NB4 (cell line): ENCODE data around the gene ACER3.
"Not testable (repeated sequence)": the region's sequence is repeated elsewhere in the genome, so short reads cannot be mapped to it uniquely, and the experiment has no call there.

Source experiments
- DNase-seq: peaks from one replicate; pipeline ENCODE4 v3.0.0; 2010; ENCODE audit warnings: low read depth
- H3K4me3 ChIP-seq: one replicate; pipeline ENCODE4 v1.5.1; 2011; ENCODE audit warnings: mild to moderate bottlenecking, low read depth, low read length, moderate library complexity
- CTCF ChIP-seq: IDR thresholded peaks from one replicate; pipeline ENCODE4 v1.5.1; 2012; ENCODE audit warnings: low read depth, low read length
- MAX ChIP-seq: IDR thresholded peaks from 2 replicates; pipeline ENCODE4 v1.6.1; 2011; ENCODE audit warnings: low read depth, low read length
- MYC ChIP-seq: IDR thresholded peaks from 2 replicates; pipeline ENCODE4 v1.6.1; 2011; ENCODE audit warnings: low read depth, low read length
- POLR2A ChIP-seq: IDR thresholded peaks from 2 replicates; pipeline ENCODE4 v1.6.1; 2011; ENCODE audit warnings: mild to moderate bottlenecking; ENCODE audit not compliant: insufficient read length; ENCODE audit errors: extremely low read depth

ACER3 gene

GRCh38 chr11:77042111-77042726 is 181.5 kb downstream of the ACER3 start:
- no peak overlapping the region for H3K4me3 ChIP-seq
- TF ChIP-seq CTCF (no peak), MYC (no peak), MAX (no peak), POLR2A (no peak)
- DNase-seq = no peak

GRCh38 chr11:77044356-77044755 is 183.6 kb downstream of the ACER3 start:
- TF ChIP-seq POLR2A (no peak), CTCF (no peak), MAX (no peak), MYC (no peak)
- DNase-seq = no peak
- H3K4me3 ChIP-seq = no peak overlapping the region

GRCh38 chr11:77044886-77045285 is 184.2 kb downstream of the ACER3 start:
- no peak for TF ChIP-seq MAX
- no peak for TF ChIP-seq MYC
- no peak for TF ChIP-seq CTCF
- TF ChIP-seq POLR2A = no peak
- no peak overlapping the region for H3K4me3 ChIP-seq
- no peak for DNase-seq

GRCh38 chr11:77046060-77046501 is 185.4 kb downstream of the ACER3 start:
- H3K4me3 ChIP-seq = no peak overlapping the region
- TF ChIP-seq MYC = no peak
- peak; percentile 56 for TF ChIP-seq CTCF
- peak; percentile 36 for DNase-seq

GRCh38 chr11:77047007-77047927 is 186.5 kb downstream of the ACER3 start:
- peak; percentile 91 for DNase-seq
- peak overlapping the region; percentile 57 for H3K4me3 ChIP-seq

GRCh38 chr11:77047928-77048446 is 187.3 kb downstream of the ACER3 start:
- not testable (repeated sequence) for DNase-seq, H3K4me3 ChIP-seq

More at GRCh38 chr11:77047007-77047927, 186.5 kb downstream of the ACER3 start:
- peak; percentile 59 for TF ChIP-seq CTCF
- TF ChIP-seq MYC = no peak
- TF ChIP-seq MAX = peak; percentile 35; the same call in 1 of the 2 replicates
